Ascending aorta (tissue), 2 donors: ENCODE data around the gene PLEKHG3. TPM values are rescaled to one million over a fixed set of nuclear protein-coding genes. Genes with fewer than 3 reads are reported as not detected.

Experiments
- DNase-seq, 2 donors: peaks; one replicate each; pipeline ENCODE4 v3.0.0-alpha.2; 2019; ENCODE audit warnings: low spot score in 2 of 2
- H3K27ac ChIP-seq, 2 donors: fragments of 200-600 bp; sonication (generic); one replicate each; pipeline ENCODE4 v1.5.1; 2016 to 2017; ENCODE audit warnings: mild to moderate bottlenecking in 1 of 2
- H3K27me3 ChIP-seq: fragments of 200-600 bp; sonication (generic); one replicate; pipeline ENCODE4 v1.5.1; 2017
- H3K36me3 ChIP-seq, 2 donors: fragments of 200-600 bp; sonication (generic); one replicate each; pipeline ENCODE4 v1.5.1; 2016
- H3K4me1 ChIP-seq, 2 donors: fragments of 200-600 bp; sonication (generic); one replicate each; pipeline ENCODE4 v1.5.1; 2016 to 2017; ENCODE audit warnings: mild to moderate bottlenecking in 1 of 2
- H3K4me3 ChIP-seq, 2 donors: fragments of 200-600 bp; sonication (generic); one replicate each; pipeline ENCODE4 v1.5.1; 2016 to 2017; ENCODE audit warnings: mild to moderate bottlenecking in 1 of 2
- H3K9me3 ChIP-seq, 2 donors: fragments of 200-600 bp; sonication (generic); one replicate each; pipeline ENCODE4 v1.5.1; 2016
- intact Hi-C: fragments of 100-400 bp; cut with DNase I; formaldehyde crosslinking; loops from one replicate; pipeline ENCODE4 v1.15.1; 2023
- total RNA-seq: library from RNA; depleted of rRNA; stranded (reverse); fragments of >200 nt; gene quantifications from one replicate; pipeline ENCODE4 v1.1.0, GENCODE V29; 2016
- TF ChIP-seq, protein P1 (sequence below), 3 experiments: fragments of 200-600 bp in 2 of 3; fragments of 450-650 bp in 1 of 3; sonication (generic) in 2 of 3; IDR thresholded peaks; one replicate each; pipeline ENCODE4 v1.5.1; 2016 to 2019; ENCODE audit warnings: antibody characterized with exemption in 3 of 3, mild to moderate bottlenecking in 1 of 3, moderate library complexity in 1 of 3

Gene PLEKHG3
- total RNA-seq, 1 donor from 2014 or later = 134 TPM

DNA sequence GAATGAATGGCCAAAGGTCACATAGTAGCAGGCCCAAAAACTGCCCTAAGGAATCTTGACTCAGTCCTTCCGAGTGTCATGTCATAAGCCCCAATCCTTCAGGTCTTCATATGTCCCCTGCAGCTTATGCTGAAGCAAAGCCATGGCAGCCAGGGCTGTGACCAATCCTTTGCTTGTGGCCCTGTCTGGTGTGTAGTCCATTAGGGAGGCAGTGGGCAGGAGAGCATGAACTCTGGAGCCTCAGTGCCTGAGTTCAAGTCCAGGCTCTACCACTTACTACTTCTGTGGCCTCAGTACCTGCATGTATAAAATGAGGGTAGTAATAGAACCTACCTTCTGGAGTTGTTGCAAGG lies 20.3 kb downstream of the PLEKHG3 start:
- TF ChIP-seq, protein P1, sequence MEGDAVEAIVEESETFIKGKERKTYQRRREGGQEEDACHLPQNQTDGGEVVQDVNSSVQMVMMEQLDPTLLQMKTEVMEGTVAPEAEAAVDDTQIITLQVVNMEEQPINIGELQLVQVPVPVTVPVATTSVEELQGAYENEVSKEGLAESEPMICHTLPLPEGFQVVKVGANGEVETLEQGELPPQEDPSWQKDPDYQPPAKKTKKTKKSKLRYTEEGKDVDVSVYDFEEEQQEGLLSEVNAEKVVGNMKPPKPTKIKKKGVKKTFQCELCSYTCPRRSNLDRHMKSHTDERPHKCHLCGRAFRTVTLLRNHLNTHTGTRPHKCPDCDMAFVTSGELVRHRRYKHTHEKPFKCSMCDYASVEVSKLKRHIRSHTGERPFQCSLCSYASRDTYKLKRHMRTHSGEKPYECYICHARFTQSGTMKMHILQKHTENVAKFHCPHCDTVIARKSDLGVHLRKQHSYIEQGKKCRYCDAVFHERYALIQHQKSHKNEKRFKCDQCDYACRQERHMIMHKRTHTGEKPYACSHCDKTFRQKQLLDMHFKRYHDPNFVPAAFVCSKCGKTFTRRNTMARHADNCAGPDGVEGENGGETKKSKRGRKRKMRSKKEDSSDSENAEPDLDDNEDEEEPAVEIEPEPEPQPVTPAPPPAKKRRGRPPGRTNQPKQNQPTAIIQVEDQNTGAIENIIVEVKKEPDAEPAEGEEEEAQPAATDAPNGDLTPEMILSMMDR (IDR thresholded peaks at IDR 0.05) = no peak
- intact Hi-C loops = loop anchor here (10.0 kb wide), 1 partner anchor 1290 kb away; no protein-coding TSS in a partner anchor
- peaks cover 16 to 18% of the 10 kb centered on the region in 2 donors for H3K36me3 ChIP-seq
- no peaks in the 10 kb centered on the region for H3K27me3 ChIP-seq
- peak overlapping the region; percentile 27 to 89 for H3K27ac ChIP-seq
- no peak overlapping the region for H3K4me3 ChIP-seq
- H3K4me1 ChIP-seq = peaks cover 30 to 79% of the 10 kb centered on the region in 2 donors
- no peaks in the 10 kb centered on the region for H3K9me3 ChIP-seq
- DNase-seq = no peak

DNA sequence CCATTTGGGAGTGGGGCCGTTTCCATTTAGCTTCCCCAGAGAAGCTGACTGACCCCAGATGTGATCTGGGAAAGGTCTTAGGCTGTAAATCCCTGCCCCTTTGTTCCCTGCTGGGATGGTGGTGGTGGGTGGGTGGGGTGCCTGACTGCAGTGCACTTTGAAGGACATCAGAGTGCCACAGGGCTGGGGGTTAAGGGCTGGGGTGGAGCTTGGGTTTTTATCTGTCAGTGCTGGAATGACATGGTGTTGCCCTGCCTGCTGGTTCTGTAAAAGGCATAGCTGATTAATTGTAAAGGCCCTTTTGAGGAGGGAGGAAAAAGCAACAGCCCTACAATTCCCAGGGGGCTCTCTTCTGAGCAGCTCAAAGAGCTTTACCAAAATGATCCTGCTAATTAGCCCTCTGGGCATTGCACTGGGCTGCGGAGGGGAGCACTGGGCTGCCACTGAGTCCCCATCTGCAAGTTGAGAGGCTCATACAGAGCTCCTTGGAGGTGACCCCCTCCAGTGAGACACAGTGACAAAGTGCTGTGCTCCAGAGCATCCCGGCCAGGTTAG lies 21.1 kb downstream of the PLEKHG3 start:
- intact Hi-C loops = loop anchor here (10.0 kb wide), 1 partner anchor 1291 kb away; no protein-coding TSS in a partner anchor
- no peak for DNase-seq
- peak overlapping the region; percentile 27 to 89 for H3K27ac ChIP-seq
- H3K4me1 ChIP-seq = peaks cover 22 to 71% of the 10 kb centered on the region in 2 donors
- H3K9me3 ChIP-seq = no peaks in the 10 kb centered on the region
- H3K27me3 ChIP-seq = no peaks in the 10 kb centered on the region
- H3K36me3 ChIP-seq = peaks cover 18 to 20% of the 10 kb centered on the region in 2 donors
- TF ChIP-seq, protein P1 (IDR thresholded peaks at IDR 0.05) = no peak
- no peak overlapping the region for H3K4me3 ChIP-seq

DNA sequence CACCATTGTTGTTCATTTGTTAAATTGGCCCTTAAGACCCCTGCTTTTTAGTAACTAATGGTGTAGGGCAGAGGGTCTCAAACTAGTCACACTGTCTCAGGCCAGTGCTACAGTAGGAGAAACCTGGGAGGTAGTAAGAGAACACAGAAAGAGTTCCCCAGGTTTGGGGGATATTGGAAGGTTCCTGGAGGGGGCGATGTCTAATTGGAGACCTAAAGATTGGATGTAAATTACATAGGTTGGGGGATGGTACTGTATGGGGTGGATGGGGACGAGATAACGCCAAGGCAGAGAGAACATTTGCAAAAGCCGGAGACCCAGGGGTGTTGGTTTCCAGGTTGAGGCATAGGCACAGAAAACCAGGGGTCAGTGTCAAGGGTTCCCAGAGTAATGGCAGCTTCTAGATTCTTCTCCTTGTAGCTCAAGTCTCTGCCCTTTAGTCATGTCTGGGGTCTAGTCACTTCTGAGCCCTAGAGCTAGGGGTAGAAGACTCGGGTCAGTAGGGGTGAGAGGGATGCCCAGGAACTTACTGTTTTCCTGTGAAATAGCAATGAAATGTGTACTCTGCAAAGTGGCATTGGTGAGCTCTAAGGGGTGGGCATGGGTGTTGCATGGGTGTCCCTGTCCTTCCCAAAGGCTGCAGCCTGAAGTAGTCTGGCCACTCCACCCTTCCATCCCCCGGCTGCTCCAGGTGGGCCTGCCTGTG lies 21.8 kb downstream of the PLEKHG3 start:
- Histone ChIP-seq H3K27ac (peak overlapping the region; percentile 27 to 89), H3K4me3 (no peak overlapping the region), H3K36me3 (peaks cover 24 to 27% of the 10 kb centered on the region in 2 donors), H3K9me3 (no peaks in the 10 kb centered on the region), H3K4me1 (peaks cover 17 to 64% of the 10 kb centered on the region in 2 donors), H3K27me3 (no peaks in the 10 kb centered on the region)
- no peak for DNase-seq
- intact Hi-C loops = loop anchor here (2.0 to 10.0 kb wide), 2 partner anchors 37 to 1291 kb away; no protein-coding TSS in a partner anchor
- TF ChIP-seq, protein P1 (IDR thresholded peaks at IDR 0.05) = no peak

DNA sequence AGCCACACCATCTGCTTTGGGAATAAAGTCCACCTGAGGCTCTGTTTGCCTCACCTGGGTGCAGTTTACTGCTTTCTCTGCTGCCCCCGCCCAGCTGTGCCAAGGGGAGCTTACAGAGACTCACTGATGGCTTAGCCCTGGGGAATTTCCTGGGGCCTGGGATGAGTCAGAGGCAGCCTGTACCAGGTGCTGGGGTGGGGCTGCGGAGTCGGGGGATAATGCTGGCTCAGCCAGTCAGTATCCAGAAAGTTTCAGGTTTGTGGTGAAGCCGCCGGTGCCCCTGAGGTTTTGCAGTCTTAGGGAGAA lies 22.3 kb downstream of the PLEKHG3 start:
- Histone ChIP-seq H3K36me3 (peaks cover 29 to 32% of the 10 kb centered on the region in 2 donors), H3K9me3 (no peaks in the 10 kb centered on the region), H3K27ac (peak overlapping the region; percentile 14 to 89), H3K4me3 (no peak overlapping the region), H3K27me3 (no peaks in the 10 kb centered on the region), H3K4me1 (peaks cover 16 to 60% of the 10 kb centered on the region in 2 donors)
- intact Hi-C loops = loop anchor here (2.0 to 10.0 kb wide), 2 partner anchors 36 to 1292 kb away; no protein-coding TSS in a partner anchor
- no peak for DNase-seq
- TF ChIP-seq, protein P1 (IDR thresholded peaks at IDR 0.05) = no peak

DNA sequence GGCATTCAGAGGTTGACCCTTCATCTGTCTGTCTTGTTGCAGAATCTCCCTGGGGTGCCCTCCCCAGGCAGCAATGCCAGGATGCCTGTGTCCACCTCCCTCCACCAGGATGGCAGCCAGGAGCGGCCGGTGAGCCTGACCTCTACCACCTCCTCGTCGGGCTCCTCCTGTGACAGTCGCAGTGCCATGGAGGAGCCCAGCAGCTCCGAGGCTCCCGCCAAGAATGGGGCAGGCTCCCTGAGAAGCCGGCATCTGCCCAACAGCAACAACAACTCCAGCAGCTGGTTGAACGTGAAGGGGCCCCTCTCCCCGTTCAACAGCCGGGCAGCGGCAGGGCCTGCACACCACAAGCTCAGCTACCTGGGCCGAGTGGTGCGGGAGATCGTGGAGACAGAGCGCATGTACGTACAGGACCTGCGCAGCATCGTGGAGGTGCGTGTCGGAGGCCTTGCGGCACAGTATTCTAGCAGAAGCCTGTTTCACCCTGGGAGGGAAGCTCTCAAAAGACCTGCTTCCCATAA lies 23.4 kb downstream of the PLEKHG3 start:
- intact Hi-C loops = loop anchor here (2.0 to 10.0 kb wide), 2 partner anchors 35 to 1293 kb away; no protein-coding TSS in a partner anchor
- peak overlapping the region; percentile 27 to 40 for H3K27ac ChIP-seq

More for the DNA sequence above, 23.4 kb downstream of the PLEKHG3 start:
- Histone ChIP-seq H3K4me1 (peaks cover 16 to 50% of the 10 kb centered on the region in 2 donors), H3K4me3 (peak overlapping the region in 1 of 2 donors; percentile 14), H3K9me3 (no peaks in the 10 kb centered on the region), H3K27me3 (no peaks in the 10 kb centered on the region), H3K36me3 (peaks cover 40 to 43% of the 10 kb centered on the region in 2 donors)
- TF ChIP-seq, protein P1 (IDR thresholded peaks at IDR 0.05) = no peak
- DNase-seq = no peak
